Measurements from ENCODE around the gene SETD1B.

DNA sequence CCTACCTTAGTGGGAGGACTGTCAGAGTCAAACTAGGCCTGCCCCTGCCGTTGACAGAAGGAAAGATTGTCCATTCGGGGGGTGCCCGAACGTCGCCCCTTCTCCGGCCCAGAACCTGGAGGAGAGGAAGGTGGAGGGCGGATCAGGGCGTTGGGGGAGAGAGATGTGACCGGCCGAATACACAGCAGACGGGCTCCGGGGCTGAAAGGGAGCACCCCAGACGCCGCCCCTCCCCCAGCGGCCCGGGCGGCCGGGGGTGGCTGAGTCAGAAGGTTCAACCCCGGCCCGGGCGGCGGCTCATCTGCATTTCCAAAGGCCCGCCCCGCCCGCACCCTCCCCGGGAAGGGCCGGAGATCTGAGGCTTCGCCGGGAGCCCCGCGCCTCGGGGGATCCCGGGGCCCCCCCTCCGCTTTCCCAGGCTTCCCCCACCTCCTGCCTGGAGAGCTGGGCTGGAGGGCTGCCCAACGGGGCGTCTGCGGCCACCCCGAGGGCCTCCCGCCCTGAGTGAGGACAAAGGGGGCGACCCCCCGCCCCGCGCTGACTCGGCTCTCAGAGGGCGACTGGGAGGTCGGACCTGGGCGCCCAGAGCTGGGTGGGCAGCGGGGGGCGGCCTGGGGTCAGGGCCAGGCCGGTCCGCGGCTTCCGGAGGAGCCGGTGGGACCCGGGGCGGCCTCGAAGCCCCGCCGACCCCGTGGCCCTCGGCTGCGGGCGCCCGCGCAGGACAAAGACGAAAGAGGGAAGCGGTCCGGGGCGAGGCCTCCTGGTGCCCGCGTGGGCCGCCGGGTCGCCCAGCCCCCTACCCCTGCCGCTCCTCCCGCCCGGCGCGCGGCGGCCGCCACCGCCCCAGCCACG, 3.7 kb upstream of the SETD1B start:
- TF ChIP-seq, protein P1, sequence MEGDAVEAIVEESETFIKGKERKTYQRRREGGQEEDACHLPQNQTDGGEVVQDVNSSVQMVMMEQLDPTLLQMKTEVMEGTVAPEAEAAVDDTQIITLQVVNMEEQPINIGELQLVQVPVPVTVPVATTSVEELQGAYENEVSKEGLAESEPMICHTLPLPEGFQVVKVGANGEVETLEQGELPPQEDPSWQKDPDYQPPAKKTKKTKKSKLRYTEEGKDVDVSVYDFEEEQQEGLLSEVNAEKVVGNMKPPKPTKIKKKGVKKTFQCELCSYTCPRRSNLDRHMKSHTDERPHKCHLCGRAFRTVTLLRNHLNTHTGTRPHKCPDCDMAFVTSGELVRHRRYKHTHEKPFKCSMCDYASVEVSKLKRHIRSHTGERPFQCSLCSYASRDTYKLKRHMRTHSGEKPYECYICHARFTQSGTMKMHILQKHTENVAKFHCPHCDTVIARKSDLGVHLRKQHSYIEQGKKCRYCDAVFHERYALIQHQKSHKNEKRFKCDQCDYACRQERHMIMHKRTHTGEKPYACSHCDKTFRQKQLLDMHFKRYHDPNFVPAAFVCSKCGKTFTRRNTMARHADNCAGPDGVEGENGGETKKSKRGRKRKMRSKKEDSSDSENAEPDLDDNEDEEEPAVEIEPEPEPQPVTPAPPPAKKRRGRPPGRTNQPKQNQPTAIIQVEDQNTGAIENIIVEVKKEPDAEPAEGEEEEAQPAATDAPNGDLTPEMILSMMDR (IDR thresholded peaks at IDR 0.05): no peak
- TF ChIP-seq POLR2AphosphoS5 (IDR thresholded peaks at IDR 0.05): peak in 1 of 2 donors; percentile 68
